Neural cell (in vitro differentiated cells): Measurements from ENCODE around the gene TRMU.

Experiments
- EP300 ChIP-seq: fragments of 450-650 bp; conservative IDR thresholded peaks from 2 replicates; pipeline ENCODE4 v1.6.1; 2014; ENCODE audit warnings: antibody characterized with exemption, mild to moderate bottlenecking, moderate library complexity; ENCODE audit not compliant: poor library complexity, severe bottlenecking
- EZH2 ChIP-seq: fragments of 200-600, 300-800 bp; shearing (Covaris generic), sonication (generic); IDR thresholded peaks from 2 replicates; pipeline ENCODE4 v1.6.1; 2014; ENCODE audit warnings: antibody characterized with exemption, low read length, borderline replicate concordance, mild to moderate bottlenecking; ENCODE audit not compliant: insufficient read depth, poor library complexity, severe bottlenecking
- MXI1 ChIP-seq: fragments of 450-650 bp; conservative IDR thresholded peaks from 2 replicates; pipeline ENCODE4 v1.6.1; 2014; ENCODE audit warnings: antibody characterized with exemption, mild to moderate bottlenecking; ENCODE audit not compliant: poor library complexity, severe bottlenecking
- POLR2AphosphoS5 ChIP-seq: IDR thresholded peaks from 2 replicates; pipeline ENCODE4 v1.6.1; 2012
- RAD21 ChIP-seq: fragments of 450-650 bp; conservative IDR thresholded peaks from 2 replicates; pipeline ENCODE4 v1.6.1; 2014; ENCODE audit warnings: antibody characterized with exemption, mild to moderate bottlenecking, moderate library complexity
- REST ChIP-seq: IDR thresholded peaks from 2 replicates; pipeline ENCODE4 v1.6.1; 2012; ENCODE audit warnings: borderline replicate concordance
- SMC3 ChIP-seq: fragments of 450-650 bp; conservative IDR thresholded peaks from 2 replicates; pipeline ENCODE4 v1.6.1; 2014; ENCODE audit warnings: antibody characterized with exemption, mild to moderate bottlenecking, moderate library complexity; ENCODE audit not compliant: poor library complexity
- TF ChIP-seq, protein P1 (sequence below): fragments of 450-650 bp; IDR thresholded peaks from 2 replicates; pipeline ENCODE4 v1.5.1; 2014; ENCODE audit warnings: antibody characterized with exemption, mild to moderate bottlenecking, moderate library complexity; ENCODE audit not compliant: poor library complexity, severe bottlenecking

DNA sequence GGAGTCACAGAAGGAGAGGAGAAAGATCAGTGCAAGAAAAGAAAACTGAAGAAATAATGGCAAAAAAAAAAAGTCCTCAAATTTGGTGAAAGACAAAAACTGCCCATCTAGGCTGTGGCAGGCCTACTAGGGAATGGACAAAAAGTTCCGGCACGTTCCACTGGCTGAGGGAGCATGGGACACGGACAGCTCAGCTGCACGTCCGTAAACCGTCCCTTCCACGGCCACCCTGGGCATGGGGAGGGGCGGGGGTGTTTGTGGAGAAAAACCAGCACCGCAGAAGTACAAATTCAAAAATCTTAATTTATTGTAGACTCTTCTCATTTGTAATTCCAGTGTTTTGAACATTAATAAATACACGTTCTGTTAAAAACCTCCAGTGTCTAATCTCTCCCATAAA, 25.4 kb downstream of the TRMU start:
- TF ChIP-seq, protein P1, sequence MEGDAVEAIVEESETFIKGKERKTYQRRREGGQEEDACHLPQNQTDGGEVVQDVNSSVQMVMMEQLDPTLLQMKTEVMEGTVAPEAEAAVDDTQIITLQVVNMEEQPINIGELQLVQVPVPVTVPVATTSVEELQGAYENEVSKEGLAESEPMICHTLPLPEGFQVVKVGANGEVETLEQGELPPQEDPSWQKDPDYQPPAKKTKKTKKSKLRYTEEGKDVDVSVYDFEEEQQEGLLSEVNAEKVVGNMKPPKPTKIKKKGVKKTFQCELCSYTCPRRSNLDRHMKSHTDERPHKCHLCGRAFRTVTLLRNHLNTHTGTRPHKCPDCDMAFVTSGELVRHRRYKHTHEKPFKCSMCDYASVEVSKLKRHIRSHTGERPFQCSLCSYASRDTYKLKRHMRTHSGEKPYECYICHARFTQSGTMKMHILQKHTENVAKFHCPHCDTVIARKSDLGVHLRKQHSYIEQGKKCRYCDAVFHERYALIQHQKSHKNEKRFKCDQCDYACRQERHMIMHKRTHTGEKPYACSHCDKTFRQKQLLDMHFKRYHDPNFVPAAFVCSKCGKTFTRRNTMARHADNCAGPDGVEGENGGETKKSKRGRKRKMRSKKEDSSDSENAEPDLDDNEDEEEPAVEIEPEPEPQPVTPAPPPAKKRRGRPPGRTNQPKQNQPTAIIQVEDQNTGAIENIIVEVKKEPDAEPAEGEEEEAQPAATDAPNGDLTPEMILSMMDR, result no peak
- no peak for TF ChIP-seq RAD21
- no peak for TF ChIP-seq EP300
- TF ChIP-seq EZH2, result no peak
- TF ChIP-seq POLR2AphosphoS5, result no peak
- no peak for TF ChIP-seq REST
- TF ChIP-seq MXI1, result no peak
- TF ChIP-seq SMC3, result no peak
